OCI-LY3 (cell line): Measurements from ENCODE around the gene CCL11.

ENCODE experiments used
- EZH2phosphoT487 ChIP-seq: fragments of 200-600 bp; shearing (Covaris generic); IDR thresholded peaks from 2 replicates; pipeline ENCODE4 v1.6.1; 2018; ENCODE audit warnings: antibody characterized with exemption, mixed run types, low read depth
- TF ChIP-seq, protein P1 (sequence below): fragments of 200-600, 300-600 bp; sonication (generic); IDR thresholded peaks from 2 replicates; pipeline ENCODE4 v1.5.1; 2014; ENCODE audit warnings: antibody characterized with exemption, low read length, low read depth

GRCh38 chr17:34321964-34322363 lies 36.4 kb downstream of the CCL11 start:
- TF ChIP-seq, protein P1, sequence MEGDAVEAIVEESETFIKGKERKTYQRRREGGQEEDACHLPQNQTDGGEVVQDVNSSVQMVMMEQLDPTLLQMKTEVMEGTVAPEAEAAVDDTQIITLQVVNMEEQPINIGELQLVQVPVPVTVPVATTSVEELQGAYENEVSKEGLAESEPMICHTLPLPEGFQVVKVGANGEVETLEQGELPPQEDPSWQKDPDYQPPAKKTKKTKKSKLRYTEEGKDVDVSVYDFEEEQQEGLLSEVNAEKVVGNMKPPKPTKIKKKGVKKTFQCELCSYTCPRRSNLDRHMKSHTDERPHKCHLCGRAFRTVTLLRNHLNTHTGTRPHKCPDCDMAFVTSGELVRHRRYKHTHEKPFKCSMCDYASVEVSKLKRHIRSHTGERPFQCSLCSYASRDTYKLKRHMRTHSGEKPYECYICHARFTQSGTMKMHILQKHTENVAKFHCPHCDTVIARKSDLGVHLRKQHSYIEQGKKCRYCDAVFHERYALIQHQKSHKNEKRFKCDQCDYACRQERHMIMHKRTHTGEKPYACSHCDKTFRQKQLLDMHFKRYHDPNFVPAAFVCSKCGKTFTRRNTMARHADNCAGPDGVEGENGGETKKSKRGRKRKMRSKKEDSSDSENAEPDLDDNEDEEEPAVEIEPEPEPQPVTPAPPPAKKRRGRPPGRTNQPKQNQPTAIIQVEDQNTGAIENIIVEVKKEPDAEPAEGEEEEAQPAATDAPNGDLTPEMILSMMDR = no peak
- no peak for TF ChIP-seq EZH2phosphoT487
